ENCODE data around the gene TNFRSF18. TPM values are rescaled to one million over a fixed set of nuclear protein-coding genes. Genes with fewer than 3 reads are reported as not detected.
"Not testable (repeated sequence)": the region's sequence is repeated elsewhere in the genome, so short reads cannot be mapped to it uniquely, and the experiment has no call there.

Gene TNFRSF18
- total RNA-seq, 3 donors from 2014 or later = 1.6 to 2.2 (median 2.2) TPM

GRCh38 chr1:1197551-1198422, 8.6 kb downstream of the TNFRSF18 start:
- TF ChIP-seq, protein P1, sequence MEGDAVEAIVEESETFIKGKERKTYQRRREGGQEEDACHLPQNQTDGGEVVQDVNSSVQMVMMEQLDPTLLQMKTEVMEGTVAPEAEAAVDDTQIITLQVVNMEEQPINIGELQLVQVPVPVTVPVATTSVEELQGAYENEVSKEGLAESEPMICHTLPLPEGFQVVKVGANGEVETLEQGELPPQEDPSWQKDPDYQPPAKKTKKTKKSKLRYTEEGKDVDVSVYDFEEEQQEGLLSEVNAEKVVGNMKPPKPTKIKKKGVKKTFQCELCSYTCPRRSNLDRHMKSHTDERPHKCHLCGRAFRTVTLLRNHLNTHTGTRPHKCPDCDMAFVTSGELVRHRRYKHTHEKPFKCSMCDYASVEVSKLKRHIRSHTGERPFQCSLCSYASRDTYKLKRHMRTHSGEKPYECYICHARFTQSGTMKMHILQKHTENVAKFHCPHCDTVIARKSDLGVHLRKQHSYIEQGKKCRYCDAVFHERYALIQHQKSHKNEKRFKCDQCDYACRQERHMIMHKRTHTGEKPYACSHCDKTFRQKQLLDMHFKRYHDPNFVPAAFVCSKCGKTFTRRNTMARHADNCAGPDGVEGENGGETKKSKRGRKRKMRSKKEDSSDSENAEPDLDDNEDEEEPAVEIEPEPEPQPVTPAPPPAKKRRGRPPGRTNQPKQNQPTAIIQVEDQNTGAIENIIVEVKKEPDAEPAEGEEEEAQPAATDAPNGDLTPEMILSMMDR (IDR thresholded peaks at IDR 0.05) = no peak
- Histone ChIP-seq H3K36me3 (ENCODE audit: low read depth) (no peaks in the 10 kb centered on the region), H3K9me3 (peaks cover 9% of the 10 kb centered on the region), H3K4me1 (ENCODE audit: low read depth) (peaks cover 3% of the 10 kb centered on the region), H3K4me3 (no peak overlapping the region)
- no peak for ATAC-seq
- intact Hi-C loops (cut with DNase I, micrococcal nuclease) = no loop called here
- peak in 2 of 3 donors; percentile 20 to 46 for DNase-seq

- Histone ChIP-seq H3K4me3 (no peak overlapping the region), H3K36me3 (ENCODE audit: low read depth) (no peaks in the 10 kb centered on the region), H3K9me3 (peaks cover 9% of the 10 kb centered on the region), H3K4me1 (ENCODE audit: low read depth) (peaks cover 3% of the 10 kb centered on the region)
- intact Hi-C loops (cut with DNase I, micrococcal nuclease) = no loop called here
- TF ChIP-seq, protein P1 (IDR thresholded peaks at IDR 0.05) = no peak
- DNase-seq (peak in 1 of 3 donors; percentile 14), ATAC-seq (no peak)
Observed at GRCh38 chr1:1197188-1197500, 9.2 kb downstream of the TNFRSF18 start.

- Histone ChIP-seq H3K9me3 (peaks cover 9% of the 10 kb centered on the region), H3K4me3 (no peak overlapping the region), H3K36me3 (ENCODE audit: low read depth) (no peaks in the 10 kb centered on the region), H3K4me1 (ENCODE audit: low read depth) (peaks cover 3% of the 10 kb centered on the region)
- TF ChIP-seq, protein P1 (IDR thresholded peaks at IDR 0.05) = no peak
- ATAC-seq = no peak
- intact Hi-C loops (cut with DNase I, micrococcal nuclease) = no loop called here
- peak in 1 of 3 donors; percentile 17 for DNase-seq
Observed at GRCh38 chr1:1196431-1197187, 9.8 kb downstream of the TNFRSF18 start.

- H3K36me3 ChIP-seq (ENCODE audit: low read depth); H3K4me3 ChIP-seq; intact Hi-C loops (cut with DNase I, micrococcal nuclease); H3K4me1 ChIP-seq (ENCODE audit: low read depth); ATAC-seq; H3K9me3 ChIP-seq; DNase-seq: not testable (repeated sequence)
Observed at GRCh38 chr1:1195726-1196125, 10.7 kb downstream of the TNFRSF18 start.

GRCh38 chr1:1194723-1195122, 11.7 kb downstream of the TNFRSF18 start:
- no peaks in the 10 kb centered on the region for H3K36me3 ChIP-seq (ENCODE audit: low read depth)
- TF ChIP-seq, protein P1 (IDR thresholded peaks at IDR 0.05) = no peak
- no peak for ATAC-seq
- no peak for DNase-seq
- H3K9me3 ChIP-seq = peaks cover 9% of the 10 kb centered on the region
- intact Hi-C loops (cut with DNase I, micrococcal nuclease) = no loop called here
- H3K4me3 ChIP-seq = no peak overlapping the region
- no peaks in the 10 kb centered on the region for H3K4me1 ChIP-seq (ENCODE audit: low read depth)

GRCh38 chr1:1191734-1192133, 14.7 kb downstream of the TNFRSF18 start:
- DNase-seq (peak in 1 of 3 donors; percentile 6), ATAC-seq (no peak)
- intact Hi-C loops (cut with DNase I, micrococcal nuclease) = no loop called here
- Histone ChIP-seq H3K9me3 (peaks cover 9% of the 10 kb centered on the region), H3K4me1 (ENCODE audit: low read depth) (no peaks in the 10 kb centered on the region), H3K4me3 (no peak overlapping the region), H3K36me3 (ENCODE audit: low read depth) (no peaks in the 10 kb centered on the region)
- TF ChIP-seq, protein P1 (IDR thresholded peaks at IDR 0.05) = no peak
